Measurements from ENCODE around the gene YPEL1. TPM values are rescaled to one million over a fixed set of nuclear protein-coding genes. Genes with fewer than 3 reads are reported as not detected.
"Not testable (repeated sequence)": the region's sequence is repeated elsewhere in the genome, so short reads cannot be mapped to it uniquely, and the experiment has no call there.

YPEL1 gene
- total RNA-seq, 1 donor from 2014 or later: 1.7 TPM

- no peak for DNase-seq (ENCODE audit: low spot score)
Measured at GRCh38 chr22:21699643-21700042, 36.0 kb downstream of the YPEL1 start.

GRCh38 chr22:21698430-21699329 lies 36.9 kb downstream of the YPEL1 start:
- DNase-seq (ENCODE audit: low spot score): no peak

- DNase-seq (ENCODE audit: low spot score): no peak
Measured at GRCh38 chr22:21697880-21698279, 37.7 kb downstream of the YPEL1 start.

- DNase-seq (ENCODE audit: low spot score): no peak
Measured at GRCh38 chr22:21697021-21697771, 38.4 kb downstream of the YPEL1 start.

DNA sequence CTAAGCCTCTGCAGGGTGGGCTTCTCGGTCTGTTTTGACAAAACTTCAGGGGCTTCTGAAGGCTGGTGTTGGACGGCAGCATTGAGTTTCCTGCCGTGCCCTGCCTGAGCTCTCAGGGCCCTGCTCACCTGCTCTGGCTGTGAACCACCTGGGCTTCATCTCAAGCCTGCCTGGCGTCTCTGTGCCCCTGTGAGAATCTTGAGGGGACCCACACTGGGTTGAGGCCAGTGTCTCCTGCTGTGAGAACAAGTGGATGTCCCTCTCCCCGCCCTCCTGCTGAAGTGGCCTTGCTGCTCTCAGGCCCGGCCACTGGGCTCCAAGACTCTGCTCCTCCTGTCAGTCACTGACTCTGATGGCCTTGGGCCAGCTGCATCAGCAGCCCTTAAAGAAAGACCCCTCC lies 39.5 kb downstream of the YPEL1 start:
- no peak for DNase-seq (ENCODE audit: low spot score)

GRCh38 chr22:21695430-21696085 lies 40.0 kb downstream of the YPEL1 start:
- DNase-seq (ENCODE audit: low spot score): no peak

DNA sequence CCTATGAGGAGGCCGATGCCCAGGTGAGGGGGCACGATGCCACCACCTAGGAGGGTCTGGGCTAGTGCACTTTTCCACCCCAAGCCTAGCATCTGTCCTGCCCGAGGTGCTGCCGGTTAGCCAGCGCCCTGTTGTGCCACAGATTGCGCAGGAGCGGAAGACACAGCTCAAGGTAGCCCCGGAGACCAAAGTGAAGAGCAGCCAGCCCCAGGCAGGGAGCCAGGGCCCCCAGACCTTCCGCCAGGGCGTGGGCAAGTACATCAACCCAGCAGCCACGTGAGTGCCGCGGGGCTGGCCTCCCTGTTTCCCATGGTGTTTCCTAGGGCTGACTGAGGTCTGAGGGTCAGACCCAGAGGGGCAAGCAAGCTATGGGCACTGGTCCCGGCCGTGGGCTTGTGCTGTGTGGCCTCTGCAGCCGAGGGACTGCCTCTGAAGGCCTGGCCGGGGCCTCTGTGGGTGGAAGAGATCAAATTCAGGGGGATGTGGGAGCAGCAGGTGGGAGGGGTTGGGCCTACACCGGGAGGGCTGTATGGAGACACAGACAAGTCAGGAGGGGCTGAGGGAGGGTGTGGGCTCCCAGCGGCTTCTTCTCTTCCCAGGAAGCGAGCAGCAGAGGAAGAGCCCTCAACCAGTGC lies 40.7 kb downstream of the YPEL1 start:
- DNase-seq (ENCODE audit: low spot score): no peak

GRCh38 chr22:21694394-21694793 lies 41.2 kb downstream of the YPEL1 start:
- DNase-seq (ENCODE audit: low spot score): no peak

- DNase-seq (ENCODE audit: low spot score): no peak
Measured at GRCh38 chr22:21693999-21694341, 41.6 kb downstream of the YPEL1 start.

DNA sequence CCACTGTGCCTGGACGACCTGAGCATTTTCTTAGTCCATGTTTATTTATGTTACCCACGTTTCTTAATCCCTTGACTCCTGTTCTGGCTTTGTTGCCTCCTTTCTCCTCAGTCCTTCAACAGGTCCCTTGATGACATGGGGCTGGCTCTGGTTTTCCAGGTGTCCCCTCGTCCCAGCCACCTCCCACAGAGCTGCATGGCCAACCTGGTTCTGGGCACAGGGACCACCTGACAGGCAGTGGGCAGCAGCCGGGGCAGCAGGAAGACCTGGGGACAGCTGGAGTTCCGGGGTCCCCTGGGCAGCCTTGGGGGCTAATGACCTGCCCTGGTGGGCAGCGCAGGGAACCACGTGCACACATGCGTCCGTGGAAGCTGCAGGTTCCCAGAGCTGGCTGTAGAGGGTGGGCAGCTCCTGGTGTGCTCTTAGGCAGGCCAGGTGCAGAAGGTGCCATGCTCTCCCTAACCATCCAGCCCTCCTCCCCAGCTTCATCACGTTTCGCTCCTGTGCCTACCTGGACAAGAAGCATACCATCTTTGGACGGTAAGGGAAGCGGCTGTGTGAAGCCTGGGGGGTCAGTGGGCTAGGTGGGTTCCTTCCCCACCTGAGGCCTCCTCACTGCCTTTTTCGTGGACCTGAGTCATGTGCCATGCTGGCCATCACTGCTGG lies 42.1 kb downstream of the YPEL1 start:
- no peak for DNase-seq (ENCODE audit: low spot score)

DNA sequence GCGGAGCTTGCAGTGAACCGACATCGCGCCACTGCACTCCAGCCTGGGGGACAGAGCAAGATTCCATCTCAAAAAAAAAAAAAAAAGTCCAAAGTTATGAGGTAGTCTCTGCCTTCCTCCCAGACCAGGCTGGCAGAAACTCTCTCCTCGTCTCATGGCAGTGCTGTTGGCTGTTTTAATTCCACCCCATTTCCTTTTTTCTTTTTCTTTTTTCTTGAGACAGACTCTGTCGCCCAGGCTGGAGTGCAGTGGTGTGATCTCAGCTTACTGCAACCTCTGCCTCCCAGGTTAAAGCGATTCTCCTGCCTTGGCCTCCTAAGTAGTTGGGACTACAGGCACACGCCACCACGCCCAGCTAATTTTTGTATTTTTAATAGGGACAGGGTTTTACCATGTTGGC lies 42.7 kb downstream of the YPEL1 start:
- not testable (repeated sequence) for DNase-seq (ENCODE audit: low spot score)

- no peak for DNase-seq (ENCODE audit: low spot score)
Measured at GRCh38 chr22:21691816-21692215, 43.8 kb downstream of the YPEL1 start.

GRCh38 chr22:21690401-21690801 lies 45.2 kb downstream of the YPEL1 start:
- DNase-seq (ENCODE audit: low spot score): no peak

- DNase-seq (ENCODE audit: low spot score): no peak
Measured at GRCh38 chr22:21688706-21689381, 46.8 kb downstream of the YPEL1 start.

DNA sequence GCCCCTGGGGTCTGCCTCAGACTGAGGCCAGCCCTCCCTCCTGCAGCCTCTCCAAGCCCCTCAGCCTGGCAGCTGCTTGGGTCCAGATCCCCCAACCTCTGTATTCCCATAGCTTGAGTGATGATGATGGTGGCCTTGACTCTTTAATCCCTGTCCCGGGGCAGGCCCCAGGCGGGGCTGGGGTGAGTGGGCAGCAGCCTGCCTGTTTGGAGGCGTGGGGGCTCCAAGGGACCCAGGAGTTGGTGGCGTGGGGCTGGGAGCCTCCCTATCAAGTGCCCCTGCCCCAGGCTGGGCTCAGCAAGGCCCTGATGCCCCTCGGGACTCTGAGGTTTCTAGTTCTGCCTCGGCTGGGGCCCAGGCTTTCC lies 47.3 kb downstream of the YPEL1 start:
- no peak for DNase-seq (ENCODE audit: low spot score)

DNA sequence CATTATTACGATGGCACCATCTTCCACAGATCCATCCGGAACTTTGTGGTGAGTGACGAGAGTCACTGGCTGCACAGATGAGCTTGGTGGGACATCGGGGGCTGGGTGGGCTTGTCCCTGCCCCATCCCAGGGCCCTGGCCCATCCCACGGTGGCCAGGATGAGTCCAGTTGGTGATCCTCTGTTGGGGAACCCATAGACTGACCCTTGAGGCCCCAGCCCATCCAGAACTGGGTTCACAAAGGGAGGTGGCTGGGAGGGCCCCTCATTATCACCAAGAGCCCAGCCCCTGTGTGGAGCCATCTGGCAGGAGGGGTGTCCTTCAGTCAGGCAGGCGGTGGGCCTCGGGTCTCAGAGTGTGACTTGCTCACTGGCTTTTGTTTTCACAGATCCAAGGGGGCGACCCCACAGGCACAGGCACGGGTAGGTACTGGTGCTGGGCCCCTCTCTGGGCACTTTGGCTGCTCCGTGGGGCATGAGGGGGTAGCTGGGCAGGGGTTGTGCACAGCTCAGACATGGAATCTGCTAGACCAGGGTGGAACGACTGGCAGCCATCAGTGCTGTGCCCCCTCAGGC lies 47.8 kb downstream of the YPEL1 start:
- DNase-seq (ENCODE audit: low spot score): no peak

DNA sequence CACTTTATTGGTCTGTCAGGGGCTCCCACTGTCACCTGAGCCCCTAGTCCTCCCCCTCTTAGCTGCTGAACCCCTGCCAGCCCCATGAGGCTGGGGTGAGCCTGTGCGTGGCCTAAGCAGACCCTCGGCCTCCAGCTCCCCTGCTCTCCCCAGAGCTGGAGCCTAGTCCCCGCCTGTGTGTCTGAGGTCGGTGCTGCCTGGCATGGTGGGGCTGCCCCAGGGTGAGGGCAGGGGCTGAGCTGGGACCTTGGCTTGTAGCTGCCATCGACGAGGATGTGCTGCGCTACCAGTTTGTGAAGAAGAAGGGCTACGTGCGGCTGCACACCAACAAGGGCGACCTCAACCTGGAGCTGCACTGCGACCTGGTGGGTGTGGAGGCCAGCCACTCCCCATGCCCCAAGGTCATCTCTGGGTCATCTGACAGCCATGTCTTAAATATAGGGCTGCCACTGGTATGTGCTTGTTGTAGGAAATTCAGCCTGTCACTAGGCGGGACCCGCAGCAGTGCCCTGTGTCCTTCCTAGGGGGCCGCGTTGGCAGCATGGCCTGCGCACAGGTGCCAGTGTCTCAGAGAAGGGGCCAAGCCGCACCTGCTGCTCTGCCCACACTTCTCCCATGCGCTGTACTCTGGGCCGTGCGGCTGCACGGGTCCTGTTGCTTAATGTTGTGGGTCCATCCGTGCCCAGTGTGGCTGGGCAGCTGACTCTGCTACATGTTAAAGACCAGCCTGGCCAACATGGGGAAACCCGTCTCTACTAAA lies 48.8 kb downstream of the YPEL1 start:
- DNase-seq (ENCODE audit: low spot score): no peak

DNA sequence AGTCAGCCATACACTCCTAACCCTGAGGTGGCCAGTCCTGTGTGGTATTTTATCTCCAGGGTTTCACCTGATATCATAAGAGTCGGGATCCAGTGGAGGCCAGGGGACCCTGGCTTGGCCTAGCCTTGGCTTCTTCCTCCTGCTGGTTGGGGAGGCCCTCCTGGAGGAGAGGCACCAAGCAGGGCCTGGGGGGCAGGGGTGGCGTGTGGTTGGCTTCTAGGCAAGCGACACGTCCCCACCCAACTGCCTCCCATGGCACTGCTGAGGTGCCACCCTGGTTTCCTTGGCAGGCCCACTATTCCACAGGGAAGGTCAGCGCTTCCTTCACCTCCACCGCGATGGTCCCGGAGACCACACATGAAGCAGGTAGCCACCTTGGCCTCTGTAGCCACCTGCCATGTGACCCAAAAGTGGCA lies 49.4 kb downstream of the YPEL1 start:
- DNase-seq (ENCODE audit: low spot score): no peak

GRCh38 chr22:21685164-21685513 lies 50.5 kb downstream of the YPEL1 start:
- no peak for DNase-seq (ENCODE audit: low spot score)
